BLaER1 (cell line): Measurements from ENCODE around the gene ST7.

Experiments
- H3K27ac ChIP-seq: shearing (Covaris generic); formaldehyde crosslinking; 2 replicates; pipeline ENCODE4 v1.8.1; 2022
- H3K27me3 ChIP-seq: shearing (Covaris generic); formaldehyde crosslinking; 2 replicates; pipeline ENCODE4 v1.8.1; 2022
- H3K36me3 ChIP-seq: shearing (Covaris generic); formaldehyde crosslinking; 2 replicates; pipeline ENCODE4 v1.8.1; 2022
- H3K4me1 ChIP-seq: shearing (Covaris generic); formaldehyde crosslinking; 2 replicates; pipeline ENCODE4 v1.8.1; 2022
- H3K4me2 ChIP-seq: shearing (Covaris generic); formaldehyde crosslinking; 2 replicates; pipeline ENCODE4 v1.8.1; 2022
- H3K4me3 ChIP-seq: shearing (Covaris generic); formaldehyde crosslinking; 2 replicates; pipeline ENCODE4 v1.8.1; 2022
- H3K9ac ChIP-seq: shearing (Covaris generic); formaldehyde crosslinking; 2 replicates; pipeline ENCODE4 v1.8.1; 2022
- H3K9me3 ChIP-seq: shearing (Covaris generic); formaldehyde crosslinking; 2 replicates; pipeline ENCODE4 v1.8.1; 2022
- H4K20me1 ChIP-seq: shearing (Covaris generic); formaldehyde crosslinking; 2 replicates; pipeline ENCODE4 v1.8.1; 2022
- Cebpa-rat ChIP-seq: shearing (Covaris generic); IDR thresholded peaks from 2 replicates; pipeline ENCODE4 v1.8.1; 2022

The ST7 gene

DNA sequence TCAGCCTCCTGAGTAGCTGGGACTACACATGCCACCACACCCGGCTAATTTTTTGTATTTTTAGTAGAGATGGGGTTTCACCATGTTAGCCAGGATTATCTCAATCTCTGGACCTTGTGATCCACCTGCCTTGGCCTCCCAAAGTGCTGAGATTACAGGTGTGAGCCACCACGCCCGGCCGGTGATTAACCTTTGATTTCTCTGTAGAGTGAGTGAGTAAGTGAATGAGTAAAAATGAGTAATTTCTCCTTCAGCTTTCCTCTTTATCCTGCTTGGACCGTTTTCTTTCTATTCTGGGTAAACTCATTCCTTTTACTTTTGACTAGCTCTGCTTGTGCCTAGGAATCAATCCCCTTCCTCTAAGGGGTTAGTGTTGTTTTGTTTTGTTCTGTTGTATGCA is 36.8 kb downstream of the ST7 start:
- Histone ChIP-seq H3K9ac (no peak overlapping the region), H3K27me3 (no peaks in the 10 kb centered on the region)

DNA sequence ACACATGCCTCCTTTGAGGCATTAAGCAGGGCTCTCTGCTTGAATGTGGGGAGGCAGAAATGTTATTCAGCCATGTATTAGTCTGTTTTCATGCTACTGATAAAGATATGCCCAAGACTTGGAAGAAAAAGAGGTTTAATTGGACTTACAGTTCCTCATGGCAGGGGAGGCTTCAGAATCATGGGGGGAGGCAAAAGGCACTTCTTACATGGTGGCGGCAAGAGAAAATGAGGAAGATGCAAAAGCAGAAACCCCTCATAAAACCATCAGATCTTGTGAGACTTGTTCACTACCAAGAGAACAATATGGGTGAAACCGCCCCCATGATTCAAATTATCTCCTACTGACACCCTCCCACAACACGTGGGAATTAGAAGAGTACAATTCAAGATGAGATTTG is 37.9 kb downstream of the ST7 start:
- Histone ChIP-seq H3K4me2 (no peak overlapping the region), H3K27me3 (no peaks in the 10 kb centered on the region), H3K36me3 (0 out of 2 replicates have a peak, but pooled peaks cover 9% of the 10 kb centered on the region), H3K27ac (no peak overlapping the region), H3K4me1 (no peaks in the 10 kb centered on the region), H3K9ac (no peak overlapping the region), H3K9me3 (peaks cover 20% of the 10 kb centered on the region), H3K4me3 (no peak overlapping the region), H4K20me1 (peaks cover 6% of the 10 kb centered on the region; the same call in 1 of the 2 replicates)
- no peak for TF ChIP-seq Cebpa-rat

More for the DNA sequence above, 36.8 kb downstream of the ST7 start:
- TF ChIP-seq Cebpa-rat, result no peak
- Histone ChIP-seq H3K36me3 (0 out of 2 replicates have a peak, but pooled peaks cover 9% of the 10 kb centered on the region), H3K27ac (no peak overlapping the region), H3K4me1 (no peaks in the 10 kb centered on the region), H3K4me3 (no peak overlapping the region), H3K9me3 (peaks cover 20% of the 10 kb centered on the region), H4K20me1 (peaks cover 6% of the 10 kb centered on the region; the same call in 1 of the 2 replicates), H3K4me2 (no peak overlapping the region)

DNA sequence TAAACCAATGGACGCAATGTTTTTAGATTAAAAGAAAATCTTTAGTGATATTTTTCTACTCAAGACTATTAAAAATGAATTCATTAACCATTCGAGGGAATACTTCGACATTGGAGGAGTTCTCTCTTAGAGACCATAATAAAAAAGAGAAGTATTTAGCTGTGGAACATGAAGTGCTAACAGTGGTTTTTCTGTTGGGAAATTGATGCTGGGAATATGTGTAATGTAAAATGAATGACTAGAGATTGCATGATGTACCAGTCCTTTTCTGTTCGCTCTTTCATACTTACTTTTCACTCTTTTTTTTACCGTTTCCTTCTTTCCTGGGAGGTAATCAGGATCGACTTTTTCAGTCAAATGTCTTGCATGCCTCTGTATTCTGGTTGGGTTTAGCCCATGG is 41.3 kb downstream of the ST7 start:
- Histone ChIP-seq H3K27me3 (no peaks in the 10 kb centered on the region), H4K20me1 (no peaks in the 10 kb centered on the region), H3K4me3 (no peak overlapping the region), H3K4me2 (no peak overlapping the region), H3K36me3 (0 out of 2 replicates have a peak, but pooled peaks cover 9% of the 10 kb centered on the region), H3K27ac (no peak overlapping the region), H3K4me1 (no peaks in the 10 kb centered on the region), H3K9me3 (peaks cover 39% of the 10 kb centered on the region), H3K9ac (no peak overlapping the region)
- no peak for TF ChIP-seq Cebpa-rat

DNA sequence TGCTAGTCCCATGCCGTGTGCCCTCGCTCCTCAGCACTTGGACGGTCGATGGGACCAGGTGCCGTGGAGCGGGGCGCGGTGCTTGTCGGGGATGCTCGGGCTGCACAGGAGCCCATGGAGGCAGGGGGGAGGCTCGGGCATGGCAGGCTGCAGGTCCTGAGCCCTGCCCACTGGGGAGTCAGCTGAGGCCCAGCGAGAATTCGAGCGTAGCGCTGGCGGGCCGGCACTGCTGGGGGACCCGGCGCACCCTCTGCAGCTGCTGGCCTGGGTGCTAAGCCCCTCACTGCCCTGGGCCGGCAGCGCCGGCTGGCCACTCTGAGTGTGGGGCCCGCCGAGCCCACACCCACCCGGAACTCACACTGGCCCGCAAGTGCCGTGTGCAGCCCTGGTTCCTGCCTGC is 44.7 kb downstream of the ST7 start:
- no peaks in the 10 kb centered on the region for H3K27me3 ChIP-seq

GRCh38 chr7:116998567-116999175 is 45.4 kb downstream of the ST7 start:
- Histone ChIP-seq H3K4me3 (no peak overlapping the region), H3K9me3 (peaks cover 19% of the 10 kb centered on the region), H3K27me3 (no peaks in the 10 kb centered on the region), H3K4me1 (no peaks in the 10 kb centered on the region), H3K27ac (no peak overlapping the region), H4K20me1 (no peaks in the 10 kb centered on the region), H3K9ac (no peak overlapping the region), H3K4me2 (no peak overlapping the region), H3K36me3 (no peaks in the 10 kb centered on the region)
- no peak for TF ChIP-seq Cebpa-rat

More for the DNA sequence above, 44.7 kb downstream of the ST7 start:
- no peak for TF ChIP-seq Cebpa-rat
- Histone ChIP-seq H3K36me3 (no peaks in the 10 kb centered on the region), H3K4me3 (no peak overlapping the region), H3K4me1 (no peaks in the 10 kb centered on the region), H3K4me2 (no peak overlapping the region), H3K9me3 (peaks cover 20% of the 10 kb centered on the region), H4K20me1 (no peaks in the 10 kb centered on the region), H3K9ac (no peak overlapping the region), H3K27ac (no peak overlapping the region)

DNA sequence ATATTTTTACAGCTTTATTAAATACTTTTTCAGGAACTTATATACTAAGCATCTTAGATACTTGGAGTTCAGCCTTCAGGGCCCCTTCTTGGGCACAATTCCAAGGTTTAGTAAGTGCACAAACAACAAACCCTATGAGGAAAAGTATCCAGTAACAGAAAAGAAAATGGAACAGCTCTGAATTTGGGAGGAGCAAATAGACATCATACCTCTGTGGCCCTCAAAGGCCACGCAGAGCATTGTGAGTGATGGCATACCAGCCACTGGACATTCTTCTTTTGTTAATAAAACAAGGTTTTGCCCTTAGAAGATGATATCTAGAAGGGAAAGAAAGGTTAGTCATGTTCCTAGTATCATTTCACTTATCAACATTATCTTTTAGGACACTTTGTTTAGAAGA is 46.0 kb downstream of the ST7 start:
- Histone ChIP-seq H3K27ac (no peak overlapping the region), H3K27me3 (no peaks in the 10 kb centered on the region), H3K4me1 (no peaks in the 10 kb centered on the region), H3K9ac (no peak overlapping the region), H3K9me3 (peaks cover 19% of the 10 kb centered on the region), H3K36me3 (no peaks in the 10 kb centered on the region), H3K4me3 (no peak overlapping the region), H4K20me1 (no peaks in the 10 kb centered on the region), H3K4me2 (no peak overlapping the region)
- no peak for TF ChIP-seq Cebpa-rat

DNA sequence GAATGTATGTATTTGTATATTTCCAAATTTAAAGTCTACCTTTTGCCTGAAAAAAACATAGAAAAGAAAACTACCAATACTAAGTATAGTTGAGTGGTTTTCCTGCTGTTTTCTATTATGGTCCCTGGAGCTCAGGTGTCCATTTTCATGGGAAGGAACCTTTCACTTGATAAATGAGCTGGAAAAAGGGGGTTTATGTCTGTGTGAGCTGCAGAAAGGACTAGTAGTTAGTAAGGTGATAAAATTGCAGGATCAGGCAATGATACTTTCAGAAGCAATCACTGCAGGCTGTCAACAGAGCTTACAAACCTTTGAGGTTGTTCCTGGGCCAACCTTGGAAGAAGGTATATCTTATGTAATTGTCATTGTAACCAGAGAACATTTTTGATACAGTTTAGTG is 48.0 kb downstream of the ST7 start:
- Histone ChIP-seq H4K20me1 (no peaks in the 10 kb centered on the region), H3K27ac (no peak overlapping the region), H3K9ac (no peak overlapping the region), H3K36me3 (no peaks in the 10 kb centered on the region), H3K9me3 (peaks cover 19% of the 10 kb centered on the region), H3K4me3 (no peak overlapping the region), H3K27me3 (no peaks in the 10 kb centered on the region), H3K4me2 (no peak overlapping the region), H3K4me1 (no peaks in the 10 kb centered on the region)
- no peak for TF ChIP-seq Cebpa-rat

DNA sequence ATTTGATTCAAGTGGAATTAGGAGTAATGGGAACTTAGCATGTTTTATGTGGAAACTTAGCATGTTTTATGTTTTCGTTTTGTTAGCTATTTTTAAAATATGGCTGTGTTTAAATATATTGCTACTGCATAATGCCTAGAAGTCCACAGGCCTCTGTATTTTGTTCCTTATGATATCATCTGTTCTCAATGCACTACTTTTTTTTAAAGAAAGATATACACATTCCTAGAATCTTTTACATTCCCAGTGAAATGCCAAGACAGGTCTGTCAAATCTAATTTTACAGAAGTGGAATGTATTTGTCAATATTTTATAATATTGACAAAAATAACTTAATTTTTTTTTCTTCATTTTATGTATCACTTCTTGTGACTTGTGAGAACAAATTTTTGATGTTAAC is 51.6 kb downstream of the ST7 start:
- H3K27me3 ChIP-seq, result no peaks in the 10 kb centered on the region
- peaks cover 15% of the 10 kb centered on the region for H3K4me1 ChIP-seq
- H3K4me2 ChIP-seq, result no peak overlapping the region
- H3K9me3 ChIP-seq, result no peaks in the 10 kb centered on the region
- no peak overlapping the region for H3K4me3 ChIP-seq
- H3K9ac ChIP-seq, result no peak overlapping the region
- no peak for TF ChIP-seq Cebpa-rat
- no peaks in the 10 kb centered on the region for H3K36me3 ChIP-seq
- no peak overlapping the region for H3K27ac ChIP-seq
- H4K20me1 ChIP-seq, result peaks cover 6% of the 10 kb centered on the region

DNA sequence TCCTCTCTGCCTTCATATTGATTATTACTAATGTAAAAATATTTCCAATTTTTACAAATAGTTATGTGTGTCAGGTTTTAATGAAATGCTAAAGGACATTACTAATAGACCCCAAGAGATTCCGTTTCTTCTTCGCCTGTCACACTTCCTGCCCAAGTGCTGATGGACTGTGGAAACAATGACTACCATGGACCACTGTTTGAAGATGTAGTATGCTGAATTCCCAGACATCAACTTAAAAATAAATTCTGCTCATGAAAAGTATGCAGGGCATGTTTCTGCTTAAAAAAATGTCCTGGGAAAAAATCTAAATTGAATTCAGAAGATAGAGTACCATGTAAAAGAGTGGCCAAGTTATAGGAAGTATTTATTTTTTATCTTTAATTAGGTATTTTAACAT is 52.1 kb downstream of the ST7 start:
- Histone ChIP-seq H3K36me3 (no peaks in the 10 kb centered on the region), H3K27me3 (no peaks in the 10 kb centered on the region), H3K9me3 (no peaks in the 10 kb centered on the region), H3K4me2 (no peak overlapping the region), H3K4me3 (no peak overlapping the region), H3K9ac (no peak overlapping the region), H4K20me1 (peaks cover 12% of the 10 kb centered on the region), H3K27ac (no peak overlapping the region), H3K4me1 (peaks cover 21% of the 10 kb centered on the region)
- no peak for TF ChIP-seq Cebpa-rat

DNA sequence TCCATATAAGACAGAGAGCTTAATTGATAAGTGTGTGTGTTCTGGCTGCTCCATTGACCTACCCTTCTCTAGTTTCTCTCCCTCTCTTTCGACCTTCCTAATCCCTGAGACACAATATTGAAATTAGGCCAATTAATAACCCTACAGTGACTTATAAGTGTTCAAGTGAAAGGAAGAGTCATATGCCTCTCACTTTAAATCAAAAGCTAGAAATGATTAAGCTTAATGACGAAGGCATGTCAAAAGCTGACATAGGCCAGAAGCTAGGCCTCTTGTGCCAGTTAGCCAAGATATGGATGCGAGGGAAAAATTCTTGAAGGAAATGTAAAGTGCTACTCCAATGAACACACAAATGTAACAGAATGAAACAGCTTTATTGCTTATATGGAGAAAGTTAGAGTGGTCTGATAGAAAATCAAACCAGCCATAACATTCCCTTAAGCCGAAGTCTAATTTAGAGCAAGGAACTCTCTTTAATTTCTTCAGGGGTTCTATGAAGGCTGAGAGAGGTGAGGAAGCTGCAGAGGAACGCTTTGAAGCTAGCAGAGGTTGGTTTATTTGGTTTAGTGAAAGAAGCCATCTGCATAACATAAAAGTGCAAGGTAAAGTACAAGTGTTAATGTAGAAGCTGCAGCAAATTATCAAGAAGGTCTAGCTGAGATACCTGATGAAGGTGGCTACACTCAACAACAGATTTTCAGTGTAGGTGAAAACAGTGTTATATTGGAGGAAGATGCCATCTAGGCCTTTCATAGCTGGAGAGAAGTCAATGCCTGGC is 53.8 kb downstream of the ST7 start:
- Histone ChIP-seq H4K20me1 (peaks cover 22% of the 10 kb centered on the region), H3K36me3 (no peaks in the 10 kb centered on the region), H3K27me3 (no peaks in the 10 kb centered on the region), H3K9me3 (no peaks in the 10 kb centered on the region), H3K27ac (no peak overlapping the region), H3K9ac (no peak overlapping the region), H3K4me2 (no peak overlapping the region), H3K4me3 (no peak overlapping the region), H3K4me1 (peaks cover 33% of the 10 kb centered on the region)
- no peak for TF ChIP-seq Cebpa-rat
